B cell (primary cell): ENCODE results near the gene MMP8. TPM values are rescaled to one million over a fixed set of nuclear protein-coding genes. Genes with fewer than 3 reads are reported as not detected.

Experiments used
- ATAC-seq: fragments of 200-7000 bp; cut with Tn5 transposase; one replicate; pipeline ENCODE4 v1.10.0; 2021; ENCODE audit warnings: low read depth, mild to moderate bottlenecking, moderate number of reproducible peaks, moderate library complexity
- CTCF ChIA-PET: fragments of 350-600 bp; sonication (Branson Sonifier 250); formaldehyde crosslinking; loops from one replicate; lab custom pipeline; 2021; ENCODE audit warnings: antibody characterized with exemption, inconsistent platforms; lab: Charles Lee
- POLR2A ChIA-PET: fragments of 350-600 bp; sonication (Branson Sonifier 250); formaldehyde crosslinking; loops from one replicate; lab custom pipeline; 2021; ENCODE audit warnings: antibody characterized with exemption; lab: Charles Lee
- DNase-seq: peaks from one replicate; pipeline ENCODE4 v3.0.0; 2013
- H2AFZ ChIP-seq: 2 replicates; pipeline ENCODE4 v1.6.1; 2012; ENCODE audit warnings: mild to moderate bottlenecking, low read depth, low read length; ENCODE audit not compliant: insufficient read depth, poor library complexity, severe bottlenecking
- H3K27ac ChIP-seq, 2 donors: 1 replicate in 1 of 2; 2 replicates in 1 of 2; pipeline ENCODE4 v1.5.1; 2012 to 2013; ENCODE audit warnings: low read length in 2 of 2, mild to moderate bottlenecking in 2 of 2, moderate library complexity in 1 of 2
- H3K27me3 ChIP-seq, 4 experiments: fragments of 200-600 bp in 1 of 4; sonication (generic) in 1 of 4; replicated peaks in 1 of 4; 1 replicate in 2 of 4; 2 replicates in 2 of 4; pipeline versions ENCODE4 v1.6.1 to v1.7.0; 2013 to 2016; ENCODE audit warnings: low read length in 3 of 4, mild to moderate bottlenecking in 2 of 4, mixed read lengths in 1 of 4, moderate library complexity in 1 of 4; ENCODE audit not compliant: insufficient read depth in 4 of 4, control insufficient read depth in 3 of 4; ENCODE audit errors: control extremely low read depth in 1 of 4
- H3K36me3 ChIP-seq, 2 experiments: replicated peaks in 1 of 2; 1 replicate in 1 of 2; 2 replicates in 1 of 2; pipeline versions ENCODE4 v1.6.1 to v1.7.1; 2013; ENCODE audit warnings: low read length in 1 of 2; ENCODE audit not compliant: insufficient read depth in 2 of 2, control insufficient read depth in 1 of 2; ENCODE audit errors: control extremely low read depth in 1 of 2, extremely low read depth in 1 of 2
- H3K4me1 ChIP-seq, 2 donors: fragments of 200-600 bp in 1 of 2; sonication (generic) in 1 of 2; 1 replicate in 1 of 2; 2 replicates in 1 of 2; pipeline versions ENCODE4 v1.5.1 to v1.6.1; 2013 to 2017; ENCODE audit warnings: low read length in 2 of 2; ENCODE audit not compliant: control insufficient read depth in 2 of 2, insufficient read depth in 2 of 2
- H3K4me2 ChIP-seq: replicated peaks from 2 replicates; pipeline ENCODE3; 2012; ENCODE audit warnings: mild to moderate bottlenecking, low read depth, low read length; ENCODE audit not compliant: poor library complexity, severe bottlenecking
- H3K4me3 ChIP-seq, 5 experiments: fragments of 200-600 bp in 1 of 5; sonication (generic) in 1 of 5; 1 replicate in 3 of 5; 2 replicates in 2 of 5; pipeline versions ENCODE4 v1.5.1 to v1.7.0; 2011 to 2016; ENCODE audit warnings: low read length in 4 of 5, mild to moderate bottlenecking in 4 of 5, low read depth in 2 of 5, control low read depth in 1 of 5, moderate library complexity in 1 of 5; ENCODE audit not compliant: insufficient read depth in 1 of 5; ENCODE audit errors: control extremely low read depth in 1 of 5, extremely low read depth in 1 of 5
- H3K79me2 ChIP-seq: fragments of 200-600 bp; sonication (generic); one replicate; pipeline ENCODE4 v1.6.0; 2016; ENCODE audit warnings: low read length; ENCODE audit not compliant: control insufficient read depth, insufficient read depth
- H3K9ac ChIP-seq: fragments of 200-600 bp; sonication (generic); 2 replicates; pipeline ENCODE4 v1.6.1; 2017; ENCODE audit warnings: mild to moderate bottlenecking, low read length, moderate library complexity
- H3K9me3 ChIP-seq, 3 donors: one replicate each; pipeline versions ENCODE4 v1.6.1 to v1.7.1; 2013; ENCODE audit warnings: low read length in 2 of 3; ENCODE audit not compliant: control insufficient read depth in 2 of 3, insufficient read depth in 1 of 3; ENCODE audit errors: control extremely low read depth in 1 of 3
- H4K20me1 ChIP-seq: 2 replicates; pipeline ENCODE4 v1.6.0; 2012; ENCODE audit warnings: mild to moderate bottlenecking, low read length; ENCODE audit not compliant: insufficient read depth, control insufficient read depth, poor library complexity, severe bottlenecking
- H3K27ac Mint-ChIP-seq: one replicate; pipeline ENCODE4 v1.8.0; 2021; ENCODE audit warnings: mixed read lengths
- H3K27me3 Mint-ChIP-seq: one replicate; pipeline ENCODE4 v1.8.0; 2021; ENCODE audit warnings: mixed read lengths
- H3K4me1 Mint-ChIP-seq: one replicate; pipeline ENCODE4 v1.8.0; 2021; ENCODE audit warnings: mixed read lengths
- H3K4me3 Mint-ChIP-seq: one replicate; pipeline ENCODE4 v1.8.0; 2021; ENCODE audit warnings: mixed read lengths
- H3K9me3 Mint-ChIP-seq: one replicate; pipeline ENCODE4 v1.8.0; 2022; ENCODE audit warnings: mixed read lengths; ENCODE audit not compliant: insufficient read depth
- EZH2 ChIP-seq: IDR thresholded peaks from 2 replicates; pipeline ENCODE4 v1.6.1; 2012; ENCODE audit warnings: borderline replicate concordance, low read depth, mild to moderate bottlenecking, moderate library complexity, low read length; ENCODE audit not compliant: insufficient read depth, poor library complexity, severe bottlenecking
- WGBS: methylation state at CpG from one replicate; pipeline ENCODE4 v1.1.5; 2013; ENCODE audit warnings: missing lambda C conversion rate; ENCODE audit not compliant: insufficient coverage; 5-methylcytosine and 5-hydroxymethylcytosine counted together
- intact Hi-C: fragments of 100-400 bp; cut with micrococcal nuclease; formaldehyde crosslinking; loops from one replicate; pipeline ENCODE4 v1.10.0; 2022
- polyA plus RNA-seq: library from polyadenylated mRNA; depleted of rRNA; stranded (reverse); fragments of >200 nt; gene quantifications from 2 replicates; pipeline ENCODE4 v1.2.3, GENCODE V29; 2012
- total RNA-seq, 2 donors: library from RNA; stranded (reverse); fragments of 120-200 nt in 1 of 2; gene quantifications; 1 replicate in 1 of 2; 2 replicates in 1 of 2; pipeline versions ENCODE4 v1.2.3 to v1.2.4, GENCODE V29; 2013 to 2022
- TF ChIP-seq, protein P1 (sequence below): fragments of 200-600 bp; IDR thresholded peaks from one replicate; pipeline ENCODE4 v1.8.0; 2022; ENCODE audit warnings: antibody characterized with exemption, mild to moderate bottlenecking

The MMP8 gene
- total and polyA plus RNA-seq, 2 donors (not counting 1 experiment from before 2014, with no cell fraction given) = not detected

DNA sequence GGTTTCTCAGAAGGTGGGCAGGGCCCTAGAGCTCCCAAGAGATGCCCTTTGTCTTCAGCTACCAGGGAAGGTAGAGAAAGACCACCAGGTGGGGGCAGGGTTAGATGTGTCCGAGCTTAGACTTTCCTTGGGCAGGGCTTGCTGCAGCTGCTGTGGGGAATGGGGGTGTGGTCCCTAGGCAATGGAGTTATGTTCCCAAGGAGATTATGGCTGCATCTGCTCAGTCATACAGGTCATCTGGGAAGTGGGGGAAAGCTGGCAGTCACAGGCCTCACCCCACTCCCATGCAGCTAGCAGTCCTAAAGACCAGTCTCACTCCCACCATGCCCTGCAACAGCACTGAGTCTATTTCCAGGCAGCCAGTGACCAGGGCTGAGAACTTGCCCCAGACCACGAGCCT is 48.7 kb downstream of the MMP8 start:
- Histone ChIP-seq H3K79me2 (no peaks in the 10 kb centered on the region), H4K20me1 (no peaks in the 10 kb centered on the region), H3K4me2 (no peak overlapping the region), H3K27me3 (no peaks in the 10 kb centered on the region), H3K27ac (no peak overlapping the region), H3K9ac (no peak overlapping the region), H3K9me3 (no peaks in the 10 kb centered on the region), H2AFZ (no peak overlapping the region), H3K36me3 (no peaks in the 10 kb centered on the region), H3K4me1 (no peaks in the 10 kb centered on the region), H3K4me3 (no peak overlapping the region)
- no peak overlapping the region for H3K27ac Mint-ChIP-seq
- intact Hi-C loops = no loop called here
- no peak for TF ChIP-seq EZH2
- TF ChIP-seq, protein P1, sequence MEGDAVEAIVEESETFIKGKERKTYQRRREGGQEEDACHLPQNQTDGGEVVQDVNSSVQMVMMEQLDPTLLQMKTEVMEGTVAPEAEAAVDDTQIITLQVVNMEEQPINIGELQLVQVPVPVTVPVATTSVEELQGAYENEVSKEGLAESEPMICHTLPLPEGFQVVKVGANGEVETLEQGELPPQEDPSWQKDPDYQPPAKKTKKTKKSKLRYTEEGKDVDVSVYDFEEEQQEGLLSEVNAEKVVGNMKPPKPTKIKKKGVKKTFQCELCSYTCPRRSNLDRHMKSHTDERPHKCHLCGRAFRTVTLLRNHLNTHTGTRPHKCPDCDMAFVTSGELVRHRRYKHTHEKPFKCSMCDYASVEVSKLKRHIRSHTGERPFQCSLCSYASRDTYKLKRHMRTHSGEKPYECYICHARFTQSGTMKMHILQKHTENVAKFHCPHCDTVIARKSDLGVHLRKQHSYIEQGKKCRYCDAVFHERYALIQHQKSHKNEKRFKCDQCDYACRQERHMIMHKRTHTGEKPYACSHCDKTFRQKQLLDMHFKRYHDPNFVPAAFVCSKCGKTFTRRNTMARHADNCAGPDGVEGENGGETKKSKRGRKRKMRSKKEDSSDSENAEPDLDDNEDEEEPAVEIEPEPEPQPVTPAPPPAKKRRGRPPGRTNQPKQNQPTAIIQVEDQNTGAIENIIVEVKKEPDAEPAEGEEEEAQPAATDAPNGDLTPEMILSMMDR = no peak
- WGBS = 51% methylated on average over 2 of the region's 2 CpGs
- ATAC-seq (no peak), DNase-seq (no peak)
- ChIA-PET CTCF (interaction anchor here (3.8 kb wide), 1 partner anchor 10 kb away, joined by 22 read pairs; no protein-coding TSS in a partner anchor), POLR2A (no interaction called here)
- H3K27me3 Mint-ChIP-seq = peaks cover 24% of the 10 kb centered on the region
- H3K9me3 Mint-ChIP-seq = no peaks in the 10 kb centered on the region
- H3K4me3 Mint-ChIP-seq = no peak overlapping the region
- no peaks in the 10 kb centered on the region for H3K4me1 Mint-ChIP-seq

DNA sequence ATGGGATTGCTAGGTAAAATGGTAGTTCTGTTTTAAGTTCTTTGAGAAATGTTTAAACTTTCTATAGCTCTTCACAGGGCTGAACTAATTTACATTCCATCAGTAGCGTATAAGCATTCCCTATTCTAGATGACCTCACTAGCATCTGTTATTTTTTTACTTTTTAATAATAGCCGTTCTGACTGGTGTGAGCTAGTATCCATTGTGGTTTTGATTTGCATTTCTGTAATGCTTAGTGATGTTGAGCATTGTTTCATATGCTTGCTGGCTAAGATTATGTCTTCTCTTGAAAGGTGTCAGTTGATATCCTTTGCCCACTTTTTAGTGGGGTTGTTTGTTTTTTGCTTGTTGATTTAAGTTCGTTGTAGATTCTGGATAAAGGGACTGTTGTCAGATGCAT is 55.1 kb downstream of the MMP8 start:
- TF ChIP-seq EZH2 = no peak
- TF ChIP-seq, protein P1 = no peak
- H3K4me2 ChIP-seq = no peak overlapping the region
- WGBS = 72% methylated on average over 2 of the region's 3 CpGs
- H3K27me3 ChIP-seq = no peaks in the 10 kb centered on the region
- no peak overlapping the region for H2AFZ ChIP-seq
- H3K79me2 ChIP-seq = no peaks in the 10 kb centered on the region
- H3K9me3 ChIP-seq = peaks cover 0 to 1% (median 0%) of the 10 kb centered on the region in 3 donors
- DNase-seq = no peak
- peaks cover 0 to 5% of the 10 kb centered on the region in 2 donors for H3K4me1 ChIP-seq
- Mint-ChIP-seq H3K4me1 (no peaks in the 10 kb centered on the region), H3K4me3 (no peak overlapping the region), H3K27me3 (no peaks in the 10 kb centered on the region), H3K27ac (no peak overlapping the region), H3K9me3 (no peaks in the 10 kb centered on the region)
- CTCF ChIA-PET = interaction anchor here (0.6 to 1.7 kb wide), 2 partner anchors 57 to 59 kb away, joined by 4 read pairs; no protein-coding TSS in a partner anchor
- H3K4me3 ChIP-seq = no peak overlapping the region
- no peak for ATAC-seq
- POLR2A ChIA-PET = no interaction called here
- intact Hi-C loops = loop anchor here (5.0 kb wide), 1 partner anchor 382 kb away; no protein-coding TSS in a partner anchor
- H3K27ac ChIP-seq = no peak overlapping the region
- H3K9ac ChIP-seq = no peak overlapping the region
- no peaks in the 10 kb centered on the region for H3K36me3 ChIP-seq
- H4K20me1 ChIP-seq = no peaks in the 10 kb centered on the region
